HG03045 (cell line): Measurements from ENCODE around the gene USP36.
"Not testable (repeated sequence)": the region's sequence is repeated elsewhere in the genome, so short reads cannot be mapped to it uniquely, and the experiment has no call there.

ENCODE experiments used
- ATAC-seq: cut with Tn5 transposase; IDR thresholded peaks from one replicate; pipeline ENCODE4 v1.9.1; 2021; ENCODE audit warnings: mild to moderate bottlenecking, moderate library complexity; ENCODE audit not compliant: unreplicated experiment

The USP36 gene

DNA sequence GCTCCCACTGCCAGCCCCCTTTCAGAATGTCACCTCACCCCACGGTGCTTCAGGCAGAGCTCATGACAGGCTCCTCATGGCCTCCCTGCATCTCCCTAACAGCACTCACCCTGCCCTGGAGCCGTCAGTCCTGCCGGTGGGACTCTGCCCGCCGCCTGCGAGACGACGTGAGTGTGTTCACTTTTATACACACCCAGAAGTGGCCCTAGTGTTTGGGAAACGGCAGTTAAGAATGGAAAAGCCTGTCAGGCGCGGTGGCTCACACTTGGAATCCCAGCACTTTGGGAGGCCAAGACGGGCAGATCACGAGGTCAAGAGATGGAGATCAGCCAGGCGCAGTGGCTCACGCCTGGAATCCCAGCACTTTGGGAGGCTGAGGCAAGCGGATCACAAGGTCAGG lies 46.2 kb downstream of the USP36 start:
- ATAC-seq, result no peak

DNA sequence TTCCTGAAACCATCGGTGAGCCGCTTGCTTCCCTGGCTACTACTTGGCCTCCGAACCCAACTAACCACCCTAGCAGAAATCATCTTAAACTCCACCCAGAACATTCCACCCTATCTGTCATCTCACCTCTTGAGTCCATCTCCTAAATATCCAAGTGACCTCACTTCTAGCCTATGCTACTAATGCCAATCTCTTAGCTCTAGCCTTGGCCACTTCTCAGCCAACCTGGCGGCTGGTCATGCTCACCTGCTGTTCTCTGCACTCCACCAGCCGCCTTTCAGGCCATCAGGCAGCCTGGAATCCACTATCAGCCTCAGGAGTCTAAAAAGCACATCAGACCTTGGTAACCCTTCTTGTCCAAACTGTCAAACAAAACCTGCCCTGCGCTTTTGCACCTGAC lies 46.6 kb downstream of the USP36 start:
- no peak for ATAC-seq

DNA sequence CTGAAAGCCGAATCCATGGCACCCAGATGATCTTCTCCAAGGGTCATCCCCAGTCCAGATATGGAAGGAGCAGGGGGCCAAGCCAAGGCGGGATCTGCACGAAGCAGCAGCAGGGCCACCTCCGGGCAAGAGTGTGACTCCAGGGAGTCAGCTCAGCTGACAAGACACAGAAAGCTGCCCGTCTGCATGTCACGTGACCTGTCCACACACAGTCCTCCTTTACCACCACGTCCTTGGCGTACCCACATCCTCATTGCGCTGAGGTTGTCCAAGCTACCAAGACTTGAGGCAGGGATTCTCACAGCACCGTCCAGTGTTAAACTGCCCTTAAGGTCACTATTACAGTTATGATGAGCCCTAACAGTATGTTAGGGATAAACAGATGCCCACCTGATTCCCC lies 47.2 kb downstream of the USP36 start:
- no peak for ATAC-seq

DNA sequence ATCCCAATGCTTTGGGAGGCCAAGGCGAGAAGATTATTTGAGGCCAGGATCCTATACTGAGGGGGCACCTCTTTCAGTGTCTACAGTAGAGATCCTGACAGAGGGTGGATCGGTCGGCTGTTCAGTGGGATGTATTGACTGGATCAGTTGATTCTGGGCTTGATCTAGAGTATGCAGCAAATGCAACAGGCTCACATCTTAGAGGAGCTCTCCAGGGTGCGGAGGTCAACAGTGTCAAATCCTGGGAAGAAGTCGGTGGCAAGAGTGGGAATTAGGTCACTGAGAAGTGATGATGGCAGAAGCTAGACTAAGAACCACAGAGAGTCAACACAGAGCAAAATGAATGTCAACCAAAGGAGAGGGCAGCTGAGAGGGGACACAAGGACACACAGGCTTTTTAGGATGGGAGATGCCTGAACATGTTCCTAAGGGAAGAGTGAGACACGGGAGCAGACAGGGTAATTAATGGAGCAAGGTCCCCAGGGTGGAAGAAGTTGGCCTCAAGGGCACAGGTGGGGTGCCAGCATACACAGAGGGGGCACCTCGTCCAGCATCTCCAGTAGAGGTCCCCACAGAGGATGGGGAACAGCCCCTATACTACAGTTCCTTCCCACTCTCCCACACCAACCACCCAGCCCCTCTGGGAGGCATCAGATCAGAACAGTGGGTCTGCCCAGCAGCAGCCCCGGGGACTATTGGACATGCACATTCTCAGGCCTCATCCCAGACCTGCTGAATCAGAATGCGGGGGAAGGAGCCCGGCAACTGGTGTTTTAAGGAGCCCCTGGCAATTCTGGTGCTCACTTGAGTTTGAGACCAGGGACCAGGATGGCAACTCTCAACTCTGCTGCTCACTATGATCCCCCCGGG lies 48.5 kb downstream of the USP36 start:
- no peak for ATAC-seq

DNA sequence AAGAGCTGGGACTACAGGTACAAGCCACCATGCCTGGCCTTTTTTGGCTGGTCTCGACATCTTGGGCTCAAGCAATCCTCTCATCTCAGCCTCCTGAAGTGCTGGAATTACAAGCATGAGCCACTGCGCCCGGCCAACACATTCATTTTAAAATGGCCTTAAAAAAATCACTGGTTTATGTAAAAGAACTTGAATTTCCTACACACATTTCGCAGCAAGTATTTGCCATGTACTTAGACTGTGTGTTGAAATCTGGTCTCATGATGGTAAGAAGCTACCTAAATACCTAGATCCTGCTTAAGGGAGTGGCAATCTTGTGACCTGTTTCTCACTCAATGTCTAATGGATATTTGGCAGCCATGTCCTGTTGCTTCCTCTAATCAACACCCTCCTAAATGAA lies 50.1 kb downstream of the USP36 start:
- ATAC-seq, result no peak

DNA sequence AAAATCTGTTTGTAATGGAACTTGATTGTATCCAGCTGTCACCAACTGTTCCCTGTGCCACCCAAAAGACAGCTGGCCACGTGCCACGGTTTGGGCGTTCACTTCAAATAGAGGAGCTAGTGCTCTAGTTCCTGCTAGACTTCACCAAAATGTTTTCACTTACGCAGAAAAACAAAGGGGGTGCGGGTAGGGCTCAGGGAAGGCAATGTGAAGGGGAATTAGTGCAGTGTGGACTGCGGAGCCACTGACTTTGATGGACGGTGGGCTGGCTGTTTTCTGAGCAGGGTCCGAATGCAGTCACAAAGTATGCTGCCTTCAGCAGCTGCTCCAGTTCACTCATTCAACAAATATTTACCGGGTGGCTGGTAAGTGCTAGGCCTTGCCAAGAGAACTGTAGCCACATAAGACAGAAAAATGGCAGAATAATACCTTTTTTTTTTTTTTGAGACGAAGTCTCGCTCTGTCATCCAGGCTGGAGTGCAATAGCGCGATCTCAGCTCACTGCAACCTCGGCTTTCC lies 50.9 kb downstream of the USP36 start:
- no peak for ATAC-seq

DNA sequence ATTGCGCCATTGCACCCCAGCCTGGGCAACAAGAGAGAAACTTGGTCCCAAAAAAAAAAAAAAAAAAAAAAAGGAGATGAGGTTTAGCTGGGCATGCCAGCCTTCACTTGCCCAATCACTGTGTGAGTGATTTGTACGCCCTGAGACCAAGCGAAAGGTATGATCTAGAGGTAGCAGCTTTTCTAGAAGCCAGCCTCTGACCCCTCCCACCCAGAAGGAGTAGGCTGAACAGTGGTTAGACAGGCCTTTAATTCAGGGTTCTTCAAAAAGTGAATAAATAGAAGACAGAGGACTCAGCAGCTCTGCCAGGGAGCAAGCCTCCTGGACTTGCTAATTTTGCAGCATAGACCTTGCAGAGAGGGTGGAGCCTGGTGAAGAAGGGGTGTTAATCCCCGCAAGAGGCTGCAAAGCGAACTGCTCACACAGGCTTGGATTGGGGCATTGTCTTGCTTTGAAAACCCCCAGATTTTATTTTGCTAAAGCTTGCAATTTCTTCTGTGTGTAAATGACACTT lies 51.4 kb downstream of the USP36 start:
- ATAC-seq, result no peak

DNA sequence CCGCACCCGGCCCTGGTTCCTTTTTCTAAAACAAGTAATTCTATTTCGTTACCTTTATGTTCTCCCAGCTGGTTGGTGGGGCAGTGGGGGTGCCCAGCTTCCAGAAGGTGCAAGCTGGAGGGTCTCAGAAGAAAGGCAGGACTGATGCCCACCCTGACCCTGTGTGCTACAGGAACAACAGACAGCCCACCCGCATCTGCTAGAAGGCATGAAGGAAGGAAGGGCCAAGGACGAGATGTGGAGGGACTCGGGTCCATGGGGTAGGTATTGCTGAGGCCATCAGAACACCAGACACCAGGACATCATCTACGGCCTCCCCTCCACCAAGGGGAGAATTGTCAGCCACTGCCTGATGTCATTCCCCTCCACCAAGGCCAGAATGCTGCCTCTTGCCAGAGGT lies 52.2 kb downstream of the USP36 start:
- ATAC-seq, result no peak

DNA sequence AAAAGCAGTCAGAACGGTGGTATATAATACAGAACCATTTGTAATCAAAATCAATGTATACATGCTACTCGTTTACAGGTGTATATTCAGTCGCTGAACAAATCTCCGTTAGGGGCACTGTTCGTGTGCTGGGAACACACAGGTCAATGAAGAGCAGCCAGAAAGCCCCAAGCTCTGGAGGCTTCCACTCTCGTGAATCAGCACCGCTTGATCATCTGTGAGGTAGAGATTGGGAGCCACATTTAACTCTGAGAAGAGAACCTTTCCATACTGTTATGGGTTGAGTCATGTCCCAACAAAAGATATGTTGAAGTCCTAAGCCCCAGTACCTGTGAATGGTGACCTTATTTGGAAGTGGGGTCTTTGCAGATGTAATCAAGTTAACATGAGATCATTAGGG lies 53.2 kb downstream of the USP36 start:
- ATAC-seq, result no peak

DNA sequence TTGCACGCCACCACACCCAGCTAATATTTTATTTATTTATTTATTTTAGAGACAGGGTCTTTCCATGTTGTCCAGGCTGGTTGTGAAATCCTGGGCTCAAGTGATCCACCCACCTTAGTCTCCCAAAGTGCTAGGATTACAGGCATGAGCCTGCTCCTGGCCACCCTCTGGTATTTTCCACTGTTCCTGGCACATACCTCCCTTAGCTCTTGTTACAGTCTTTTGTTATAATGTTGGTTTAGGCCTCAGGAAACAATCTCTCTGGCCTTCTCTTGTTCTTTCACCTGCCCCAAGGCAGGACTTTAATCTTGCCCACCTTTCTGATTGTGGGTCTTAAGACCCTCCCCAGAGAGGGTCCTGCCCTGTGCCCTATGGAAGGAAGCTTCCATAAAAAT lies 55.0 kb downstream of the USP36 start:
- ATAC-seq, result no peak

DNA sequence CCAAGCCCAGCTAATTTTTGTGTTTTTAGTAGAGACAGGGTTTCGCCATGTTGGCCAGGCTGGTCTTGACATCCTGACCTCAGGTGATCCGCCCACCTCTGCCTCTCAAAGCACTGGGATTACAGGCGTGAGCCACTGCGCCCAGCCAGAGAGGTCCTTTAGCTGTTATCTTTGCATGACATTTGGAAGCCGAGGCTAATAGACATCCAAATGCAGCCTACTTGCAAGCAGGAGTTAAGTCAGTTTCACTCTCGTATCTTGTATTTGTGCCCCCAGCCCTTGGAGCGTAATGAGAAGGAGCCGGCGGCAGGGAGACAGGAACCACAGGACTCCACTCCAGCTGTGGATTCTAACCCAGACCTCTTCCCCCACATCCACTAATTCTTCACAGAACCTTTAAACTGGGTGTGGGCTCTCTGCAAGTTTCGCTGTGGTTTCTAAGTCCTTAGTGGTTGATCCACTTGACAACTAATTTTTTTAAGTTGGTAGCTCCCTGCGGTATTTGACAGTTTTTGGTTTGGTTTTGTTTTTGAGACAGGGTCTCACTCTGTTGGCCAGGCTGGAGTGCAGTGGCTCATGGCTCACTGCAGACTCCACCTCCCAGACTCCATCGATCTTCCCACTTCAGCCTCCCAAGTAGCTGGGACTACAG lies 55.5 kb downstream of the USP36 start:
- no peak for ATAC-seq

DNA sequence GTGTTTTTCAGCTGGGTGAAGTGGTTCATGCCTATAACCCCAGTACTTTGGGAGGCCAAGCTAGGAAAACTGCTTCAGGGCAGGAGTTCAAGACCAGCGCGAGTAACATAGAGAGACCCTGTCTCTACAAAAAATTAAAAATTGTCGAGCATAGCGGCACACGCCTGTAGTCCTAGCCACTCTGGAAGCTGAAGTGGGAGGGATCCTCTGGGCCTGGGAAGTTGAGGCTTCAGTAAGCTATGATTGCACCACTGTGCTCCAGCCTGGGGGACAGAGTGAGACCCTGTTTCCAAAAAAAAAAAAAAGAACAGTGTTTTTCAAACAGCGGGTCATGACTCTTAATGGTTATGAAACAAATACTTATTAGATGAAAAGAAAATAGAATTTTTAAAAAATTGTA lies 56.3 kb downstream of the USP36 start:
- no peak for ATAC-seq

DNA sequence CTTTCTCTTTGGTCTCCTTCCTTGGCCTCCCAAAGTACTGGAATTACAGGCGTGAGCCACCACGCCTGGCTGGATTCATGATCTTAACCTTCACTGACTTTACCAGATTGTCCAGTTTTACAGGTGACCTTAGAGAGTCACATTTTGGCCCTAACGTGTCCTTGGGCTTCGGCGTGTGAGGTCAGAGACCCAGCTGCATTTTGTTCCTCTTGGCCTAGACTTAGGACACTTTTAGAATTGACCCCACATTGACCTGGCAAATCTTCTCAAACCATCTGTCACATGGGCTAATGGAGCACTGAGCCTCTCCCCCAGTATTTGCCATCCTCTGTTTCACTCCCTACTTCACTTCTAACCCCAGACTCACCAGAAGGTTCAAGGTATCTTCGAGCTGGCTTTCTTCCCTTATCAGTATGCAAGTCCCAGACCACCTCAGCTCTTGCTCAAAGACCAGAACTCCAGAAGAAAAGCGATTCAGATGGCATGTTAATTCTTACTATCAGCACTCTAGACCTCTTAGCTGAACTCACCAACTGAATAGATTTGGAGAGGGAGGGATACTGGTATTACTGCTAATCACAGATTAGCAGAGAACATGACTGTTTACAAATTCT lies 56.8 kb downstream of the USP36 start:
- no peak for ATAC-seq

DNA sequence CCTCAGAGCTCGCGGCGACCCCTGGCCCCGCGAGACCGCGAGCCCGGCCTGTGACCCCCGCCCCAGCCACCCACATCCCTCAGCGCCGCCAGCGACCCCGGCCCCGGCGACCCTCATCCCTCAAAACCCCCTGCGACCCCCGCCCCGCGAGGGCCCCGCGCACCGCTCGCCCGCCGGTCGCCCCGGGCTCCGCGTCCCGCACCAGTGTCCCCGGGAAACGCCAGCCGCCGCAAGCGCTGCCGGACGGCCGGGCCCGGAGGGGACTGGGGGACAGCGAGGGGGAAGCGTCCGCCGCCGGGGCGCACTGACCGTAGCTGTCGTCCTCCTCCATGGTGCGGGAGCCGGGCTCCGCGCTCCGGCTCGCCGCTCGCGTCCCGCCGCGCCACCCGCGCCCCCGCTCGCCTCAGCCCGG lies 58.7 kb downstream of the USP36 start, which contains the start of gene CYTH1:
Gene CYTH1 (minus strand): TSS at position 381 of the 412 bp plus-strand sequence. CDS start 50 bp downstream, at position 331.
- peak; percentile 19 for ATAC-seq

DNA sequence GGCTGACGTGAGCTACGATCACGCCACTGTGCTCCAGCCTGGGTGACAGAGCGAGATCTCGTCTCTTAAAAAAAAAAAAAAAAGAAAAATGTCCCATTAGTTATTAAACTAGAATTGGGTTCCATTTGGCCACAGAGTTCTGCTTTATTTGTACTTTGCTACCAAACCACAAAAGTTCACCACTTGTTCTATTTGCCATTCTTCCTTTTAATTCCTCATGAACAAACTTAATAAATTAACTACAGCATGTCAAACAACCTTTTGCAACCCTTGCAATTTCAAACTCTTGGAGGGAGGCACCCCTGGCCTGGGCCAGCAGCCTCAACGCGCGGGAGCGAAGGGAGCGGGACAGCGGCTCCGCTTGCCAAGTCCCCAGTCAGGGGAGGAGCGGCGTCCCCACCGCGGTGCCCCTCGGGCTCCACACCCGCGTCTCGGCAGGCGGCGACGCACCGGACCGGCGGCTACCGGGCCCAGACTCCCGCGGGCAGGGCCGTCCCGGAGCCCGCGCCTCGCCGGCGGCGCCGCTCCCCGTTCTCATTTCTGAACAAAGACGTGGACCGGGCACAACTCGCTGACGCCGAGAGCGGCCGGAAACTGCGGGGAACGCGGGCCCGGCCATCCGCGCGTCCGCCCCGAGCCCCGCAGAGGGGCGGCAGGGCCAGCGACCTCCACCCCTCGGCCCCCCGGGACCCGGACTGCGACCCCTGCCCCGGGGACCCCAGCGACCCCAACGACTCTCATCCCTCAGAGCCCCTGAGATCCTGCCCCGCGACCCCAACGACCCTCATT lies 59.3 kb downstream of the USP36 start:
- ATAC-seq, result peak; percentile 32

DNA sequence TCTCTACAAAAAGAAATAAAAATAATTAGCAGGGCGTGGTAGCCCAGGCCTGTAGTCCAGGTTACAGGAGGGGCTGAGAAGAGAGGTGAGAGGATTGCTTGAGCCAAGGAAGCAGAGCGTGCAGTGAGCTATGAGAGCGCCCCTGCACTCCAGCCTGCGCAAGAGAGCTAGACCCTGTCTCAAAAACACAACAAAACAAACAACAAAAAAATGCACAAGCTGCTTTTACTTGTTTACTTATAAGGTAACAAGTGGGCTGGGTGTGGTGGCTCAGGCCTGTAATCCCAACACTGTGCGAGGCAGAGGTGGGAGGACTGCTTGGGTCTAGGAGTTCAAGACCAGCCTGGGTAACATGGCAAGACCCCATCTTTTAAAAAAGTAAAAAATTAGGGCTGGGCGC lies 60.3 kb downstream of the USP36 start:
- ATAC-seq, result no peak

DNA sequence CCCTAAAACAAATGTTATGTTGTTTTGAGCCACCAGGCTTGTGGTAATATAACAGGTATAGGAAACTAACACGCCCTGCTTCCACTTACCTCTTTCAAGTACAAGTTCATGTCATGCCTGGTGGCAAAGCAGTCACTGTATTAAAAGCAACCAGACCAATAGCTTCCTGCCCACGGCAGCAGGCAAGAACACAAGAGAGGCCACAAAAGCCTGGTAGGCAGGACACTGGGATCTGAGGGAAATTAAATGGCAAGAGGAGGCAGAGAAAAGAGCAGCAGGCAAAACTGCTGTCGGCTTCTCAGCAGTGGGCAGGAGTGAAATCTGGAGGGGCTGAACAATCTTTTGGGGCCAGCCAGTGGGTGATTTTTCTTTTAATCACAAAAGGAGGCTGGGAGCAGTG lies 60.8 kb downstream of the USP36 start:
- ATAC-seq, result no peak

DNA sequence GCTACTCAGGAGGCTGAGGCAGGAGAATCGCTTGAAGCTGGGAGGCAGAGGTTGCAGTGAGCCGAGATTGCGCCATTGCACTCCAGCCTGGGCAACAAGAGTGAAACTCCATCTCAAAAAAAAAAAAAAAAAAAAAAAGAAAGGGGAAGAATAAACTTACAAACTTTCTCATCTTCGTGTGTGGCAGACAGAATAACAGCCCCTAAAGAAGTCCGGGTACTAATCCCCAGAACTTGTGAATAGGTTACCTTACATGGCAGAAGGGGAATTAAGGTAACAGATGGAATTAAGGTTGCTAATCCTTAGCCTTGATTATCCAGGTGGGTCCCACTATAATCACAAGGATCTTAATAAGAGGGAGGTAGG lies 61.3 kb downstream of the USP36 start:
- not testable (repeated sequence) for ATAC-seq

DNA sequence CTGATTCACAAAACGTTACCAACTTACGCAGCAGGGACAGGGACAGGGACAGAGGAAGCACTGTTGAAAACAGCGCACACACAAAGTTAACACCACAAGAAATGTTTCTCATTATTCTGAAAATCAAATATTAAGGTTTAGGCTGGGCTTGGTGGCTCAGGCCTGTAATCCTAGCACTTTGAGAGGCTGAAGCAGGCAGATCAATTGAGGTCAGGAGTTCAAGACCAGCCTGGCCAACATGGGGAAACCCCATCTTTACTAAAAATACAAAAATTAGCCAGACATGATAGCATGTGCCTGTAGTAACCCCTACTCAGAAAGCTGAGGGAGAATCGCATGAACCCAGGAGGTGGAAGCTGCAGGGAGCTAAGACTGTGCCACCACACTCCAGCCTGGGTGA lies 62.7 kb downstream of the USP36 start:
- ATAC-seq, result no peak

DNA sequence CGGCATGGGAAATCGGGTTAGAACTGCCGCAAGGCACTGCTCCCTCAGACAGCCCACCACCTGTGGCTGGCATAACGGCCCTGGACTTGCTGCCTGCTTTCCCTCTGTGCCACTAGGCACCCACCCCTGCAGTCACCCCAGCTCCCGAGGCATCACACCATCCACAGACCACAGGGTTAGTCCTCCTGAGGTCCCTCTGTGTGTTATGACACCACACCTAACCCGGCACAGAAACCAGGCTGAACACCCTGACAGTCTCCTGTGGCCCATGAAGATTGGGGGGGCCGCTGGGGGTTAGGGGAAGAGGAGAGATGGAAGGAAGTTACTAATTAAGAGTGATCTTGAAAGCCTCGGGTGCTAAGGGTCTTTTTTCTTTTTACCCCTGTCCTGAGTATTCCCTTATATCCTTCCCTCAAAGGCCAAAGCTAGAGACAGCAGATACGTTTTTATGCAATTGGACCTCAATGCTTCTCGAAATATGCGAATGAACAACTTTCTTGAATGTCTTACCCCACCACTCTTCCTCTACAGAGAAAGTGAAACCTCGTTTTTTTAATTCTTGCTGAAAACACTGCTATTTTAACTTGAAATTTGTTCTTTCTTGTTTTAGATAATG lies 65.5 kb downstream of the USP36 start:
- ATAC-seq, result peak; percentile 41
